HG03108 (cell line): ENCODE results near the gene DCN.
"Not testable (repeated sequence)": the region's sequence is repeated elsewhere in the genome, so short reads cannot be mapped to it uniquely, and the experiment has no call there.

Experiments used
- ATAC-seq: cut with Tn5 transposase; IDR thresholded peaks from one replicate; pipeline ENCODE4 v1.9.1; 2021; ENCODE audit warnings: moderate library complexity; ENCODE audit not compliant: unreplicated experiment

The DCN gene, protein sequence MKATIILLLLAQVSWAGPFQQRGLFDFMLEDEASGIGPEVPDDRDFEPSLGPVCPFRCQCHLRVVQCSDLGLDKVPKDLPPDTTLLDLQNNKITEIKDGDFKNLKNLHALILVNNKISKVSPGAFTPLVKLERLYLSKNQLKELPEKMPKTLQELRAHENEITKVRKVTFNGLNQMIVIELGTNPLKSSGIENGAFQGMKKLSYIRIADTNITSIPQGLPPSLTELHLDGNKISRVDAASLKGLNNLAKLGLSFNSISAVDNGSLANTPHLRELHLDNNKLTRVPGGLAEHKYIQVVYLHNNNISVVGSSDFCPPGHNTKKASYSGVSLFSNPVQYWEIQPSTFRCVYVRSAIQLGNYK

DNA sequence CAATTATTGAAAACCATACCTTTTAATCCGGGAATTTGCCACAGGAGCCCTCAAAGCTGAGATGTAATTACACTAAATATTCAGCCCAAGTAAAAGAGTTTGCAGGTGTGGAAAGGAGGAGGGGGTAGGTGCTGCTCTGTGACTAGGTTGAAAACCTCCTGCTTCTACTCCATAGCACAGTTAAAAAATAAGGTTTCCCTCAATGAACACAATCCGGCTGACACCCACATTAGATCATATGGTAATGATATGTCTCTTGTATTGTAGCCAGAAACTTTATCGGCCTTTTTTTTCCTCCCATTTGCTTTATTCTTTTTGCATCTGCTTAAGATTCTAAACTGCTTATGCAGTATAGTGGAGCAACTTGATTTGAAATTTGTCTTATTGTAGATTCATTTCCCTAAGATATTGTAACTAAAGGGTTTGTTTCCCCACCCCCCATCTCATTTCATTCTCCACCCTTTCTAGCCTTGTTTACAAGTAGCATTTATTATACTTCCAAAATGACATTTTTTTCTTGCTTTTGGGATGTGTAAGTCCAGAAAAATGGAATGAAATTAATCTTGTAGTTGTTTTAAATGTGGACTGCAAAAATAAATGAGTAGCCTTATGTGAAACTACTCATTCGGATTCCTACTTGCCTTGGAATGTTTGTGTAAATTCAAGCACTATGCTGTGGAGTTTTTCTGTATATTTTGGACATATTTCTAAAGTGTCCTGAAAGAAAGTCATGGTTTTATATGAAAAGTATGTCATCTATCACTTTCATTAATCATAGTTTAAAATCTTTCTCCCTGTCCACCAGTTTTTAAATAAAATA, at the start of gene DCN:
Gene DCN, minus strand, starts transcription at position 182 of the 820 bp plus-strand sequence. CDS start 4,265 bp downstream, outside the sequence.
- no peak for ATAC-seq

- no peak for ATAC-seq
These were observed 48.2 kb upstream of the DCN start for GRCh38 chr12:91230841-91231240.

GRCh38 chr12:91226951-91227350, 44.3 kb upstream of the DCN start:
- ATAC-seq = no peak

GRCh38 chr12:91225316-91225715, 42.7 kb upstream of the DCN start:
- no peak for ATAC-seq

GRCh38 chr12:91224401-91224800, 41.8 kb upstream of the DCN start:
- ATAC-seq = no peak

DNA sequence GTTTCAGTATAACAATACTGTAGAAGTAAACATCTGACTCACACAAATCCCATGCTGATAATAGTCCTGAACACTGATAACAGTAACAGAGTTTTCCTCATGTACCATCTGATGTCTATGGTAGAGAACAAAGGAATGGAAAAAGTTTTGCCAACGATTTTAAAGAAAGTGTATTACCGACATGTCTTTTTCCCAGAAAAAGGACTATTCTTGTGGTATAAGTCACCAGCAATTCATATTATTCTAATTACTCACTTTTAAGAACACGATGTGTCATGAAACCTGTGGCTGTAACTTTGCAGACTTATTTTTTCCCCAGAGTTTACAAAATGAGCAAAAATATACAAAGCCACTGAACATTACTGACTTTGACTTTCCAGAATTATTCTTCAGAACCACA, 40.1 kb upstream of the DCN start:
- no peak for ATAC-seq

DNA sequence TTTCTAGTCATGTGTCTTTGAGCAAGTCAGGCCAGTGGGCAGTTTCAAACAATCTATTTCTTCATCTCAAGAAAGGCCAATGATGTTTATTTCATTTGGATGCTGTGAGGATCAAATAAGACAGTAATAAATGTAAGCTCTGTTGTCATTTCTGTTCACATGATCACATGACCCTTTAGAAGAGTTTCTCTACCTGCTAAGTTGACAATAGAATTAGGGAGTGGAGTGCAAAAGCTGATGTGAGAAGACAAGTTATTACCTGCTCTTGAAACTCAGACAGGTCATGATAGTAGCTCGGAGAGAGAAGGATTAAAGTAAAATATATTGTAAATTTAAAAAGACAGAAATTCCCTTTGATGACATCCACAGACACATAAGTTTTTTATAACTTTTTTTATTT, 37.3 kb upstream of the DCN start:
- no peak for ATAC-seq

DNA sequence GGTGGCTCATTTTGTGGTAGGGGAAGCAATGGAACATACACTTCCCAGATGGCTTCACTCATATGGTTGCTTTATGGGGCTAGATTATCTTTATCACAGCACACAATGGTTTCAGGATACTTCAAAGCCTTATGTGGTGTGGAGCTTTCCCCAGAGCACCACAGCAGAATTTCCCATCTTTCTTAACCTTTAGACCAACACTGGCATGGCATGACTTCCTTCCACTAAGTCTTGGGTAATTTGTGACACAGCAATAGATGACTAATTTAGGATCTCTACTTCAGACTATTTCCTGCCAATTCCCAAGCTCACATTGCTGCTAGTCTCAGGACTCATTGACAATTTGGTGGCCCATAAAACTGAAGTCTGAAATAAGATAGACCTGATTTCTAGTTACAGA, 36.9 kb upstream of the DCN start:
- no peak for ATAC-seq

- no peak for ATAC-seq
These were observed 34.3 kb upstream of the DCN start for GRCh38 chr12:91216871-91217270.

DNA sequence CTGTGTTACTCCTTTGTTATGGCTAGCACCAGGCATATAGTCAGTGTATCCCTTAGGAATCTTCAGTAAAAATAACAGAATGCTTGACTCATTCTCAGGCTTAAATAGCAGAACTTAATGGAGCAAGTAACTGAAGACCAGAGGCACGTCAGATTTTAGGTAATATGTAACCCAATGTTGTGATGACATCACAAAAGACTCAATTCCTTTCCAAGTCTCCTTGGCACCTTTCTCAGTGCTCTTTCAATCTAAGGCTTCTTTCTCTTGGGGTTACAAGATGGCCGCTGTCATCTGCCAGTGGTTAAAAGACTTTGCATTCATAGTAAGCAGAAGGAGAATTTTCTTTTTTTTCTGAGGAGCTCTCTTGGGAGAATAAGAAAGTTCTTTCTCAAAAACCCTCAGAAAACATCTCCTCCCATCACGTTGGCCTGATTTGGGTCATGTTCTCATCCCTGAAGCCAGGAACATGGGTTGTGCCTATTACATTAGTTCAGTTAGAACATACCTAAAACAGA, 33.4 kb upstream of the DCN start:
- no peak for ATAC-seq

GRCh38 chr12:91211866-91212265, 29.2 kb upstream of the DCN start:
- ATAC-seq = no peak

DNA sequence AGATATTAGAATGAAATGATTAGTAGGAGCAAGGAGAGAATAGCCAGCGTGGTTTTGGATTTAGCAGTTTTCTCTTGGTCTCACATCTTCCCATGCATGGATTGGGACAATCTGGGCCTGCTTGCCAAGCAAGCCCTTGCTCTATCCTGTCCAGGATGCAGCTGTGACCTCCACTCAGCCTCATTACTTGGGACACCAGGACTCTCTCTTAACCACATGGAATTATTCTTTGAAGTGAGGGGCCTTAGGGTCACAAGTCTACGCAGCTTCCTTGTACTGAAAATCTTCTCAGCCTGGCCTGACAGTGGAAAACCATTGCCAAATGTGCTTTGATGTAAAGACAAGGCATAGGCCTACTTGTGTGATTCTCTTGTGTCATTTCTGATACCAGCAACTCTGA, 28.0 kb upstream of the DCN start:
- ATAC-seq = no peak

- no peak for ATAC-seq
These were observed 27.5 kb upstream of the DCN start for GRCh38 chr12:91210144-91210543.

DNA sequence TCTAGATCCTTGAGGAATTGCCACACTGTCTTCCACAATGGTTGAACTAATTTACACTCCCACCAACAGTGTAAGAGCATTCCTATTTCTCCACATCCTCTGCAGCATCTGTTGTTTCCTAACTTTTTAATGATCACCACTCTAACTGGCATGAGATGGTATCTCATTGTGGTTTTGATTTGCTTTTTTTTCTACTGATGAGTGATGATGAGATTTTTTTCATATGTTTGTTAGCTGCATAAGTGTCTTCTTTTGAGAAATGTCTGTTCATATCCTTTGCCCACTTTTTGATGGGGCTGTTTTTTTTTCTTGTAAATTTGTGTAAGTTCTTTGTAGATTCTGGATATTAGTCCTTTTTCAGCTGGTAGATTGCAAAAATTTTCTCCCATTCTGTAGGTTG, 24.7 kb upstream of the DCN start:
- not testable (repeated sequence) for ATAC-seq

DNA sequence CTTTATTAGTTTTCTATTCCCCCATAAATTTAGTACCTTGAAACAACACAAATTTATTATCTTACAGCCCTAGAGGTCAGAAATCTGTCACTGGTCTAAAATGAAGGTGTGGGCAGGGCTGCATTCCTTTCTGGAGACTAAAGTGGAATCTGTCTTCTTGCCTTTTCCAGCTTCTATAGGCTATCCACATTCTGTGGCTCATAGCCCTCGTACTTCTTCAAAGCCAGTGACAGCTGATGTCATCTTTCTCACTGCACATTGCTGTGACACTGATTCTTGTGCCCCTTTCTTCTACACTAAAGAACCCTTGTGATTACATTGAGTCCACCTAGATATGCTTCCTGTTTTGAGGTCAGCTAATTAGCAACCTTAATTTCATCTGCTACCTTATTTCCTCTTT, 23.2 kb upstream of the DCN start:
- ATAC-seq = no peak

GRCh38 chr12:91204421-91204820, 21.8 kb upstream of the DCN start:
- no peak for ATAC-seq

DNA sequence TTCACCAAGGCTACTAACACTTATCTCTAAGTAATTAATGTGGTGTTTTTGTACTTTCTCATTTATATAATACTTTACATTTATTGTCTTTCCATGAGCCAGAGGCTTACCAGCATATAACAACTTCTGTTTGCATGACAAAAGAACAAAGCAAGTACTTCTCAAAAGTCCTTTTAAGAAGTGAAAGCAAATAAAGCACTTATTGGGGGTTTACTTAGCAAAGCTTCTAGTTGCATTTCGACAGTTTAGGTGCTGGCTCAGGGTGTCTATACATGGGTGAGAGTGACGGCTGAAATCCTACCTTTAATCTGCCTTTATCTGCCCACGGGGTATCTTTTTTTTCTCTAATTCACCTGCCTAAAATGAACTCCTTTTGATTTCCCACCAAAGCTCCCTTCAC, 21.0 kb upstream of the DCN start:
- ATAC-seq = no peak

DNA sequence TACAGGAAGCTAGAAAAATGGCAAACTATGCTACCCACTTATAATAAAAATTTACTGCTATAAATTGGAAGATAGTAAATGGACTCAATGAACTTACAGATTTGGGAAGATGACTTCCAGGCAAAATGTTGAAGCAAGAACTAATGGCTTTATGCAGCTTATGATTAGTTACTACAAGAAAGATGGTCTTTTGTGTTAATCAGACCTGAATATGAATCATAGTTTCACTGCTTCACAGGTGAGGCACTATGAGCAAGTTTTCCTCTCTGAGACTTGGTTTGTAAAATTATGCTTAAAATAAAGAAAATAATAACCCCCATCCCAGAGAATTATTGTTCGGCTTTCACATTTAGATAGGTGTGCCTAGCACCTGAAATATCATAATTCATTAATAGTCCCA, 19.8 kb upstream of the DCN start:
- no peak for ATAC-seq

DNA sequence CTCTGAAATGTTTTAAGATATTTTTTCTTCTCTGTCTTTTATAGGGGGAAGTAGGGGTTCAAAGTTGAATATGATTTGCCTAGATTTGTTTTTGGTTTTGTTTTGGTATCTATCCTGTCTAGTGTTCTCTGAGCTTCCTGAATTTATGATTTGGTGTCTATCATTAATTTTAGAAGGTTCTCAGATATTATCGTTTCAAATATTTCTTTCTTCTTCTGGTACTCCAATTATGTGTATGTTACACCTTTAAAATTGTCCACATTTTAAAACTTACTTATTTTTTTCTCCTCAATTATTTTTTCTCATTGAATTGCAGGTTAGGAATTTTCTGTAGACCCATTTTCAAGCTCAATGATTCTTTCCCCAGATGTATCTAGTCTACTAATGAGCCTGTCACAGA, 13.8 kb upstream of the DCN start:
- ATAC-seq = no peak

DNA sequence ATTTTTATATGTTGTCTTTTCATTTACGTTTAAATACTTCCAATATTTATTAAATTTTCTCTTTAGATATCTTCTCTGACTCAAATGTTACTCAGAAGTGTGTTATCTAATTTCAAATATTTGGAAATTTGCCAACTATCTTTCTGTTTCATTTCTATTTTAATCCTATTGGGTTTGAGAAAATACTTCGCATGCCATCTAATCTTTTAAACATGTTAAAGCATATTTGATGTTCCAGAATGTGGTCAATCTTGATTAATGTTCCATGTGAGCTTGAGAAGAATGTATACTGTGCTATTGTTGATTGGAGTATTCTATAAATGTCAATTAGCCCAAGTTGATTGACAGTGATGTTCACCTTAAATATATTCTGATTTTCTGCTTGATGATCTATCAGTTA, 11.9 kb upstream of the DCN start:
- ATAC-seq = no peak

DNA sequence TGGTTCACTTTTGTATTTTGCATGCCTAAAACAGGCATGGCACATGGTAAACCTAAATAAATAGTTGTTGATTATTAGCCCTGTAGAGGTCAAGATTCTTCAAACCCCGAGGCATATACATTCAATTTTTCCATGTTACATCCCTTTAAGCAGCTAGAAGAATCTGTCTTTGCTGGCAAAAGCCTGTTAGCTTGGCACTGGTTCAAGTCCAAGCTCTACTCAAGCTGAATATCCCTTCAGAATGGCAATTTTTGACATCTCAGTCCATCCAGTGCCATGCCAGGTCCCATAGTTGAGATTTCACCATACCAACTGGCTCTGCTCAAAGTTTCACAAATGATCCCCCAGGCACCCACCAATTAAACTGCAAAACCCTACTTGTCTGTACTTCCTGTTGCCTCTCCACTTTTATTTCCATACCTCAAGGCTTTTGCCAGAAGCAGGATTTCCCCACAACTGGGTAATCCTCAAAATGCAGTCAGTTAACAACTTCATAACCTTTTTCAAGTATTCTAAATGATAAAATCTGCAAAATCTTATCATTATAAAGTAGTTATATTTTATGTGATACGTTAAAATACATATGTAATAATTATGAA, 9.0 kb upstream of the DCN start:
- ATAC-seq = no peak

GRCh38 chr12:91189516-91189915, 6.9 kb upstream of the DCN start:
- ATAC-seq = no peak
